Mesenchymal stem cell (in vitro differentiated cells and primary cell): ENCODE data around the gene CENPP.

Source experiments
- DNase-seq: peaks from one replicate; pipeline ENCODE4 v3.0.0-alpha.2; 2013
- H2AFZ ChIP-seq: one replicate; pipeline ENCODE4 v1.6.1; 2013; ENCODE audit warnings: low read depth, mild to moderate bottlenecking, control low read depth, inconsistent platforms, low read length, moderate library complexity
- H2AK5ac ChIP-seq: 2 replicates; pipeline ENCODE4 v1.6.1; 2013; ENCODE audit warnings: low read length, moderate library complexity, mild to moderate bottlenecking, inconsistent platforms; ENCODE audit not compliant: severe bottlenecking
- H2BK120ac ChIP-seq: one replicate; pipeline ENCODE4 v1.6.1; 2013; ENCODE audit warnings: low read depth, mild to moderate bottlenecking, inconsistent platforms, low read length, moderate library complexity
- H2BK12ac ChIP-seq, 2 experiments: one replicate each; pipeline ENCODE4 v1.6.1; 2013; ENCODE audit warnings: inconsistent platforms in 2 of 2, low read length in 2 of 2, mild to moderate bottlenecking in 2 of 2, moderate library complexity in 2 of 2, control low read depth in 1 of 2
- H2BK15ac ChIP-seq: one replicate; pipeline ENCODE4 v1.6.1; 2013; ENCODE audit warnings: mild to moderate bottlenecking, low read depth, inconsistent platforms; ENCODE audit not compliant: poor library complexity, severe bottlenecking
- H2BK5ac ChIP-seq: 2 replicates; pipeline ENCODE4 v1.6.1; 2013; ENCODE audit warnings: low read depth, mild to moderate bottlenecking, low read length, control low read depth, inconsistent platforms; ENCODE audit not compliant: poor library complexity, severe bottlenecking
- H3K14ac ChIP-seq, 2 experiments: one replicate each; pipeline ENCODE4 v1.6.1; 2013; ENCODE audit warnings: inconsistent platforms in 2 of 2, low read length in 2 of 2, control low read depth in 1 of 2, mild to moderate bottlenecking in 1 of 2, moderate library complexity in 1 of 2
- H3K18ac ChIP-seq, 2 experiments: one replicate each; pipeline ENCODE4 v1.6.1; 2013; ENCODE audit warnings: inconsistent platforms in 2 of 2, low read length in 2 of 2, control low read depth in 1 of 2, low read depth in 1 of 2, mild to moderate bottlenecking in 1 of 2
- H3K23ac ChIP-seq, 2 experiments: one replicate each; pipeline ENCODE4 v1.6.1; 2013; ENCODE audit warnings: inconsistent platforms in 2 of 2, low read length in 2 of 2, mild to moderate bottlenecking in 2 of 2, moderate library complexity in 2 of 2, control low read depth in 1 of 2
- H3K27ac ChIP-seq: 2 replicates; pipeline ENCODE4 v1.5.1; 2013; ENCODE audit warnings: mild to moderate bottlenecking, moderate library complexity, low read length, control low read depth, inconsistent platforms; ENCODE audit not compliant: poor library complexity, severe bottlenecking
- H3K27me3 ChIP-seq, 2 experiments: 2 replicates each; pipeline versions ENCODE4 v1.6.1 to v1.7.0; 2013; ENCODE audit warnings: low read length in 2 of 2, mild to moderate bottlenecking in 2 of 2, moderate library complexity in 2 of 2, control low read depth in 1 of 2, inconsistent platforms in 1 of 2; ENCODE audit not compliant: control insufficient read depth in 1 of 2, insufficient read depth in 1 of 2
- H3K36me3 ChIP-seq, 2 experiments: 2 replicates each; pipeline versions ENCODE4 v1.6.1 to v1.7.0; 2013; ENCODE audit warnings: low read length in 2 of 2, control low read depth in 1 of 2, inconsistent platforms in 1 of 2, low read depth in 1 of 2, mild to moderate bottlenecking in 1 of 2; ENCODE audit not compliant: insufficient read depth in 2 of 2, control insufficient read depth in 1 of 2
- H3K4ac ChIP-seq, 2 experiments: one replicate each; pipeline ENCODE4 v1.6.1; 2013; ENCODE audit warnings: inconsistent platforms in 2 of 2, low read length in 2 of 2, mild to moderate bottlenecking in 2 of 2, moderate library complexity in 2 of 2, control low read depth in 1 of 2, low read depth in 1 of 2
- H3K4me1 ChIP-seq: 2 replicates; pipeline ENCODE4 v1.6.1; 2013; ENCODE audit warnings: low read depth, low read length, control low read depth; ENCODE audit not compliant: control insufficient read depth, insufficient read depth
- H3K4me2 ChIP-seq: 2 replicates; pipeline ENCODE4 v1.6.1; 2013; ENCODE audit warnings: low read length, mild to moderate bottlenecking, inconsistent platforms; ENCODE audit not compliant: poor library complexity, severe bottlenecking
- H3K4me3 ChIP-seq, 2 experiments: 2 replicates each; pipeline versions ENCODE4 v1.5.1 to v1.7.0; 2013; ENCODE audit warnings: low read length in 2 of 2, mild to moderate bottlenecking in 2 of 2, control low read depth in 1 of 2, low read depth in 1 of 2; ENCODE audit not compliant: insufficient read depth in 1 of 2
- H3K79me1 ChIP-seq: replicated peaks from 2 replicates; pipeline ENCODE4 v1.6.1; 2013; ENCODE audit warnings: mild to moderate bottlenecking, control low read depth, low read length, inconsistent platforms; ENCODE audit not compliant: poor library complexity, severe bottlenecking
- H3K9ac ChIP-seq: 2 replicates; pipeline ENCODE4 v1.7.0; 2013; ENCODE audit warnings: mild to moderate bottlenecking, low read length, moderate library complexity
- H3K9me3 ChIP-seq: 2 replicates; pipeline ENCODE4 v1.7.0; 2013; ENCODE audit warnings: mild to moderate bottlenecking, low read length; ENCODE audit not compliant: control insufficient read depth
- H4K8ac ChIP-seq: one replicate; pipeline ENCODE4 v1.6.1; 2013; ENCODE audit warnings: inconsistent platforms, mild to moderate bottlenecking, low read length, moderate library complexity
- H4K91ac ChIP-seq: one replicate; pipeline ENCODE4 v1.6.1; 2013; ENCODE audit warnings: mild to moderate bottlenecking, low read length, inconsistent platforms
- WGBS: methylation state at CpG from one replicate; pipeline ENCODE4 v1.1.7; 2013; ENCODE audit warnings: mixed read lengths; 5-methylcytosine and 5-hydroxymethylcytosine counted together

Gene CENPP

DNA sequence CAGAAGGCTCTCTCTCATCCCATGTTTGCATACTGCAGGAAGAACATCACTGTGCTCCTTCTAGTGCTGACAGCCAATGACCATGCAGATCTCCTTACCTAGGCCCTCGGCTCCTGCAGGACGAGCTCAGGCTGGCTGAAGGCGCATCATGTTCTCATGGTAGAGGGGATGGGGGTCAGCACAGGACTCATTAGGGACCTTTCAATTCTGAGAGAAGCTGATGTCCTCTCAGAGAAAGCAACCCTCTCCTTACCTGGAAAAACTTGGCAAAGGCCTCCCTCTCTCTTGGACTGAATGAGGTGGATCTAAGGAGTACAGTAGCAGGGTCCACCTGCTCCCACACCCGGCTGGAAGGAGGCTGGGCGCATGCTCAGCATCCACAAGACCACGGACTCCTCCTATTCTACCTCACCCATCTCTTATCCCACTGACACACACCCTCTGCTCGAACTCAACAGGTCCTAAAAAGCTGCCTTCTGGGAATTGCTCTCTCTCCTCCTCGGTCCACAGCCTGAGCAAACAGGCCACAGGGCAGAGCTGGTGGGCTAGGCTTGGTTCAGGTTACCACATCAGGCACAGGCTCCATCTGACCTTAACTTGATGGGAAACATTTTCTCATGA is 341.3 kb downstream of the CENPP start:
- WGBS = 98% methylated on average over 8 of the region's 8 CpGs

DNA sequence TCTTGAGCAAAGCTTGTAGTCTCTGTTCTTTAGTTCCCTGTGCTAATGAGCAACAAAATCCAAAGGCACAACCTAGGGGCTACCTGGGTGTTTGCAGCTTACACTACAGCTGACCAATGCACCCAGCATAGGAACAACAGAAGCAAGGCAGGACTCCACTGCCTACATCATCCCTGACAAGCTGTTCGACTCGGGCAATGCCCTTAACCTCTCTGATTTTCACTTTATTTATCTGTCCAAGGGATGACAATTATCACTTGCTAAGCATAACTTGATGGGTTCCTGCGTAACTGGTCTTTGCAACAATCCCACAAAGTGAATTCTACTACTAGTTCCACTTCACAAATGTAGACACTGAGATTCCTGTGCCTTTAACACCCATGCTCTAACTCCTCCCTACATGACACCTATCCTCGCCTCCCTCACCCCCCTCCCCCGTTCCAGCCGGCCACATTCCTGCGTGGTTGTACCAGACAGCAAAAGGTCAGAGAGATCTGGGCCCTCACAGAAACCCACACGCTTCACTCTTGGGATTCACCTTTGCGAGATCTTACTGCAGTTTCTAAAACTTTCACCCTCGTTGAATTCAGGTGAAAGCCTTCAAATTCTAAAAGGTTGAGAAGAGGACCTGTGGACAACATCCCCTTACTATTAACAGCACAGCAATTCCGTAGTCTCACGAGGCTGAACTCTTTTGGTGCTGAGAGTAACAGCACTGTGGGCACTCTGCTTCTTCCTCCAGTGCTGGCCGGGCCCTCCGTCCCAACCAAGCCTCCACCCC is 343.2 kb downstream of the CENPP start:
- Histone ChIP-seq H4K8ac (peak overlapping the region; percentile 79), H2AK5ac (peak overlapping the region; percentile 47), H2BK12ac (peak overlapping the region in 1 of 2 experiments; percentile 81), H3K9ac (peak overlapping the region; percentile 98), H3K27me3 (no peaks in the 10 kb centered on the region), H3K9me3 (no peaks in the 10 kb centered on the region), H3K36me3 (peaks cover 20 to 24% of the 10 kb centered on the region in 2 experiments), H2BK5ac (peak overlapping the region; percentile 68), H3K4me3 (peak overlapping the region; percentile 93 to 97), H3K27ac (peak overlapping the region; percentile 93), H2BK15ac (peak overlapping the region; percentile 44), H3K14ac (peak overlapping the region in 1 of 2 experiments; percentile 78), H3K4me1 (peaks cover 33% of the 10 kb centered on the region), H3K79me1 (peaks cover 14% of the 10 kb centered on the region), H3K4ac (peak overlapping the region; percentile 74 to 77), H3K23ac (peak overlapping the region in 1 of 2 experiments; percentile 34), H4K91ac (peak overlapping the region; percentile 97), H2AFZ (no peak overlapping the region), H2BK120ac (no peak overlapping the region), H3K18ac (peak overlapping the region; percentile 82 to 92), H3K4me2 (peak overlapping the region; percentile 84)
- 22% methylated on average over 14 of the region's 14 CpGs for WGBS
- peak; percentile 84 for DNase-seq

More for the DNA sequence above, 341.3 kb downstream of the CENPP start:
- Histone ChIP-seq H4K8ac (no peak overlapping the region), H3K23ac (peak overlapping the region in 1 of 2 experiments; percentile 48), H3K4me3 (no peak overlapping the region), H3K9ac (no peak overlapping the region), H3K27me3 (no peaks in the 10 kb centered on the region), H3K36me3 (peaks cover 26 to 38% of the 10 kb centered on the region in 2 experiments), H2AFZ (no peak overlapping the region), H3K27ac (no peak overlapping the region), H2BK5ac (no peak overlapping the region), H3K14ac (no peak overlapping the region), H3K9me3 (no peaks in the 10 kb centered on the region), H3K4ac (no peak overlapping the region), H4K91ac (no peak overlapping the region), H2BK12ac (no peak overlapping the region), H3K4me1 (peaks cover 35% of the 10 kb centered on the region), H3K79me1 (peaks cover 17% of the 10 kb centered on the region), H2BK120ac (no peak overlapping the region), H3K18ac (no peak overlapping the region), H2AK5ac (peak overlapping the region; percentile 52), H3K4me2 (no peak overlapping the region), H2BK15ac (peak overlapping the region; percentile 15)
- DNase-seq = no peak

DNA sequence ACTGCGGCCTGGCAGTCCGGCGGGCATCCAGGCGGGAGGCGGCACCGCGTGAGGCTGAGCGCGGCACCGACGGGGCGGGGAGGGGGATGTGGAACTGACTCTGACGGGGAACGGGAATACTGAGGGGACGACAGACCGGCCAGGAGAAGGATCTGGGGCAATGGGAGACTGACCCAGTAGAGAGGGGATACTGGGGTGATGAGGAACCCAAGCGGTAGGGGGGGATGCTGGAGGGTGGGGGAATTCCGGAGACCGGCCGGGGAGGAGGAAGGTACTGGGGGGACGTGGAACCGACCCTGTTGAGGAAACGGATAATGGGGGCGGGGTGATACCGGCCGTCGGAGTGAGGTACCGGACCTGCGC is 343.8 kb downstream of the CENPP start:
- no peaks in the 10 kb centered on the region for H3K9me3 ChIP-seq
- peak overlapping the region; percentile 23 for H2BK120ac ChIP-seq
- peak overlapping the region; percentile 97 for H4K91ac ChIP-seq
- H3K79me1 ChIP-seq = peaks cover 13% of the 10 kb centered on the region
- peak overlapping the region; percentile 82 to 92 for H3K18ac ChIP-seq
- peak overlapping the region; percentile 98 for H3K9ac ChIP-seq
- no peak overlapping the region for H2AK5ac ChIP-seq
- H2BK5ac ChIP-seq = peak overlapping the region; percentile 68
- H3K27me3 ChIP-seq = no peaks in the 10 kb centered on the region
- peak overlapping the region in 1 of 2 experiments; percentile 81 for H2BK12ac ChIP-seq
- H2BK15ac ChIP-seq = peak overlapping the region; percentile 44
- H3K14ac ChIP-seq = peak overlapping the region in 1 of 2 experiments; percentile 78
- H4K8ac ChIP-seq = peak overlapping the region; percentile 79
- peaks cover 27% of the 10 kb centered on the region for H3K4me1 ChIP-seq
- peak overlapping the region; percentile 93 to 97 for H3K4me3 ChIP-seq
- DNase-seq = peak; percentile 63
- H3K4ac ChIP-seq = peak overlapping the region; percentile 74 to 77
- H3K36me3 ChIP-seq = peaks cover 15 to 19% of the 10 kb centered on the region in 2 experiments
- peak overlapping the region; percentile 93 for H3K27ac ChIP-seq
- H2AFZ ChIP-seq = peak overlapping the region; percentile 91
- WGBS = 0% methylated on average over 22 of the region's 29 CpGs
- peak overlapping the region in 1 of 2 experiments; percentile 34 for H3K23ac ChIP-seq
- peak overlapping the region; percentile 84 for H3K4me2 ChIP-seq
